GM12878 (cell line): Measurements from ENCODE around the gene APOM. TPM values are rescaled to one million over a fixed set of nuclear protein-coding genes. Genes with fewer than 3 reads are reported as not detected.

ENCODE experiments used
- ASH2L ChIP-seq: fragments of 300-600, 200-600 bp; sonication (generic); IDR thresholded peaks from 2 replicates; pipeline ENCODE4 v1.6.1; 2017; ENCODE audit warnings: low read depth, mild to moderate bottlenecking, borderline replicate concordance
- BHLHE40 ChIP-seq, 2 experiments: fragments of 450-650 bp in 1 of 2; IDR thresholded peaks; 2 replicates each; pipeline ENCODE4 v1.6.1; 2011 to 2017; ENCODE audit warnings: low read depth in 2 of 2, borderline replicate concordance in 1 of 2, improper control_type of control experiment in 1 of 2, low read length in 1 of 2, mild to moderate bottlenecking in 1 of 2
- CBX5 ChIP-seq: sonication (generic); IDR thresholded peaks from 2 replicates; pipeline ENCODE4 v1.6.1; 2016; ENCODE audit warnings: low read depth, moderate library complexity, mild to moderate bottlenecking, inconsistent platforms
- CEBPZ ChIP-seq: fragments of 150-350 bp; IDR thresholded peaks from 2 replicates; pipeline ENCODE4 v1.6.1; 2016; ENCODE audit warnings: low read depth, low read length
- CREM ChIP-seq: IDR thresholded peaks from 2 replicates; pipeline ENCODE4 v1.6.1; 2014; ENCODE audit warnings: antibody characterized with exemption, low read depth
- EP300 ChIP-seq, 2 experiments: fragments of 150-350 bp in 1 of 2; IDR thresholded peaks; 2 replicates each; pipeline ENCODE4 v1.6.1; 2011 to 2012; ENCODE audit warnings: low read depth in 2 of 2, low read length in 2 of 2, borderline replicate concordance in 1 of 2, improper control_type of control experiment in 1 of 2, inconsistent platforms in 1 of 2; ENCODE audit not compliant: control insufficient read depth in 1 of 2
- ETV6 ChIP-seq, 2 experiments: fragments of 450-650 bp in 1 of 2; IDR thresholded peaks in 1 of 2; conservative IDR thresholded peaks in 1 of 2; 2 replicates each; pipeline ENCODE4 v1.6.1; 2014; ENCODE audit warnings: antibody characterized with exemption in 1 of 2, borderline replicate concordance in 1 of 2, low read depth in 1 of 2, mild to moderate bottlenecking in 1 of 2, moderate library complexity in 1 of 2
- FOXK2 ChIP-seq: fragments of 450-650 bp; IDR thresholded peaks from 2 replicates; pipeline ENCODE4 v1.6.1; 2017; ENCODE audit warnings: mild to moderate bottlenecking, moderate library complexity
- HDGF ChIP-seq: fragments of 450-650 bp; IDR thresholded peaks from 2 replicates; pipeline ENCODE4 v1.6.1; 2016; ENCODE audit warnings: antibody characterized with exemption
- KDM1A ChIP-seq: fragments of 200-600 bp; sonication (generic); IDR thresholded peaks from 2 replicates; pipeline ENCODE4 v1.6.1; 2016; ENCODE audit warnings: borderline replicate concordance
- MYC ChIP-seq: IDR thresholded peaks from 2 replicates; pipeline ENCODE4 v1.6.1; 2011; ENCODE audit warnings: mild to moderate bottlenecking, low read length, moderate library complexity, inconsistent platforms; ENCODE audit not compliant: insufficient read depth, insufficient replicate concordance, insufficient read length, severe bottlenecking
- PAX8 ChIP-seq: fragments of 450-650 bp; IDR thresholded peaks from 2 replicates; pipeline ENCODE4 v1.6.1; 2017; ENCODE audit warnings: mild to moderate bottlenecking, moderate library complexity
- PKNOX1 ChIP-seq: fragments of 450-650 bp; IDR thresholded peaks from 2 replicates; pipeline ENCODE4 v1.6.1; 2016; ENCODE audit warnings: mild to moderate bottlenecking
- RUNX3 ChIP-seq: IDR thresholded peaks from 2 replicates; pipeline ENCODE4 v1.6.1; 2012; ENCODE audit warnings: low read length, inconsistent platforms
- SIN3A ChIP-seq: IDR thresholded peaks from 2 replicates; pipeline ENCODE4 v1.6.1; 2012; ENCODE audit warnings: low read depth, low read length, improper control_type of control experiment
- SPI1 ChIP-seq: IDR thresholded peaks from 2 replicates; pipeline ENCODE4 v1.6.1; 2011; ENCODE audit warnings: low read depth, mild to moderate bottlenecking, low read length, moderate library complexity, borderline replicate concordance; ENCODE audit not compliant: insufficient read depth
- TARDBP ChIP-seq: IDR thresholded peaks from 2 replicates; pipeline ENCODE4 v1.6.1; 2016; ENCODE audit warnings: borderline replicate concordance
- WRNIP1 ChIP-seq: IDR thresholded peaks from 2 replicates; pipeline ENCODE4 v1.6.1; 2011; ENCODE audit warnings: low read depth, low read length, improper control_type of control experiment, borderline replicate concordance
- ZNF687 ChIP-seq: fragments of 450-650 bp; IDR thresholded peaks from 2 replicates; pipeline ENCODE4 v1.6.1; 2017; ENCODE audit warnings: mild to moderate bottlenecking, moderate library complexity
- polyA plus RNA-seq, 11 experiments: library from polyadenylated mRNA; depleted of rRNA in 4 of 11; unstranded in 6 of 11; stranded (reverse) in 5 of 11; fragments of >200 nt; fragmentation: Nextera tagmentation in 4 of 11; fragmentation: Illumina TruSeq in 1 of 11; extraction: Ambion mirVana in 4 of 11; extraction: Trizol in 1 of 11; gene quantifications; 1 replicate in 1 of 11; 2 replicates in 10 of 11; pipeline versions ENCODE4 v1.2.1 to v1.2.3, GENCODE V29; 2011 to 2016; ENCODE audit warnings: inconsistent platforms in 2 of 11, missing spikeins in 2 of 11, low read depth in 1 of 11
- total RNA-seq, 4 experiments: library from RNA; depleted of rRNA in 3 of 4; stranded (reverse); fragments of >200 nt in 3 of 4; fragmentation: Illumina TruSeq in 1 of 4; extraction: Trizol in 1 of 4; gene quantifications; 2 replicates each; pipeline versions ENCODE4 v1.2.1 to v1.2.3, GENCODE V29; 2013 to 2021

Gene APOM
- total and polyA plus RNA-seq, 10 of the 15 experiments (the other 5 are each of a cell fraction or from before 2014, with no cell fraction given) = 4.0 to 14.1 (median 7.1) TPM

- TF ChIP-seq ZNF687 (no peak), ETV6 (conservative IDR thresholded peaks at IDR 0.05 in 1 of 2, IDR thresholded peaks at IDR 0.05 in 1 of 2; ENCODE audit: borderline replicate concordance in 1 of 2, low read depth in 1 of 2) (no peak), CEBPZ (no peak), MYC (no peak), SPI1 (peak; percentile 91), KDM1A (no peak), CREM (no peak), BHLHE40 (IDR thresholded peaks at IDR 0.05; ENCODE audit: borderline replicate concordance in 1 of 2, low read depth in 2 of 2, low read length in 1 of 2) (peak in 1 of 2 experiments; percentile 45; a peak in 1 of 4 replicates), SIN3A (no peak), RUNX3 (0 out of 2 replicates have a peak, but pooled peaks have one; percentile 24), TARDBP (no peak), PKNOX1 (no peak), WRNIP1 (no peak), FOXK2 (no peak), EP300 (IDR thresholded peaks at IDR 0.05; ENCODE audit: borderline replicate concordance in 1 of 2, control insufficient read depth in 1 of 2, low read depth in 2 of 2, low read length in 2 of 2) (no peak), PAX8 (no peak), ASH2L (no peak), CBX5 (no peak), HDGF (peak; percentile 50; the same call in 1 of the 2 replicates)
These were observed 41.5 kb upstream of the APOM start (continued) for GRCh38 chr6:31614075-31614619.
